GM21576 (cell line): ENCODE results near the gene EMP2.

Experiments used
- ATAC-seq: cut with Tn5 transposase; IDR thresholded peaks from one replicate; pipeline ENCODE4 v1.9.1; 2021; ENCODE audit warnings: mild to moderate bottlenecking, moderate library complexity; ENCODE audit not compliant: unreplicated experiment

The EMP2 gene

GRCh38 chr16:10494343-10495030 is 85.9 kb downstream of the EMP2 start:
- no peak for ATAC-seq

DNA sequence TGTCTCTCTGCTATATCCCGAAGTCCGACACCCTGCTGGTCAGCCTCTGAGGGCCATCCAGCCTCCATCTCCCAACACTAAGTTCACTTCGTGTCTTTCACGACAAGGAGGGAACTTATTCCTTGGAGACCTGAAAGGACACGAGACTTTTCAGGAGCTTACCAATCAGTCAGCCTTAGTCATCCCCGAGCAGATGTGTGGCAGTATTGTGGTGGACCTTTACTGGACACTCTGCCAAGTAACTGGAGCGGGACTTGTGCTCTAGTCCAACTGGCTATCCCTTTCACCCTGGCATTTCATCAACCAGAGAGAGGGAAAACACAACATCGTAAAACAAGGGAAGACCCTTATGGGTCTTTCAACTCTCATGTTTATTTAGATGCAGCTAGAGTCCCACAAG is 87.1 kb downstream of the EMP2 start:
- no peak for ATAC-seq

DNA sequence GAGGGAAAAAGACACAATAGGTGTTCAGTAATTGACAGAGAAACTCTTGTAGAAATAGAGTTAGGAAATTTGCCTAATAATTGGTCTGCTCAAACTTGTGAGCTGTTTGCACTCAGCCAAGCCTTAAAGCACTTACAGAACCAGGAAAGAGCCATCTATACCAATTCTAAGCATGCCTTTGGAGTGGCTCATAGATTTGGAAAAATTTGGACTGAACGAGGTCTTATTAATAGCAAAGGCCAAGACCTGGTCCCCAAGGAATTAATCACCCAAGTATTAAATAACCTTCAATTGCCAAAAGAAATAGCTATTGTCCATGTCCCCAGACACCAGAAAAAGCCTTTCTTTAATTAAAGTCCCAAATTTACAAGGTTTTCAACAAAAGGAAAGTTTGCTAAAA is 90.3 kb downstream of the EMP2 start:
- no peak for ATAC-seq

DNA sequence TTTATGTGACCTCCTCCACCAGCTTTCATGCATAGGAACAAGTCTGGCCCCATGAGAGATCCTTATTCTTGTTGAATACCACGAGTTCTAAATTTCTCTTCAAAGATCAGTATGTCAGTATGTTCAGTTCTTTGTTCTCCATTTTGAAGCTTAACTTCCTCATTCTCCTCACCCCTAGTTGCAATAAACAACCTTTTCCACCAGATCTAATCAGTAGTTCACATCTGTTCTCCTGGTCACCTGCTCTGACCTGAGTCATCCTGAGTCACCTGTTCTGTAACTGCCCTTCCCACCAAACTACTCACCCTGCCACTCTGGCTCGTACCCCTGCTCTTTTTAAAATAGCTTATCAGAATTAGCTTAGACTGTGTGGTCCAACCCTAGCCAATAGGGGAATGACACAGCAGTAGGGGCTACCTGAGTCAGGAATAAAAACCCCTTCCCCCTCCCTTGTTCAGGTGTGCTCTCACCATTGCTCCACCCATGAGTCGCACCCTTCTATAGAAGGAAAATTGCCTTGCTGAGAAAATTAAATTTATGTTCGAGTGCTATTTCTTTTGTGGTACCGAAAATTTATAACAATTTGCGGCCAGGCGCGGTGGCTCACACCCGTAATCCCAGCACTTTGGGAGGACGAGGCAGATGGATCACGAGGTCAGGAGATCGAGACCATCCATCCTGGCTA is 94.6 kb downstream of the EMP2 start:
- no peak for ATAC-seq

DNA sequence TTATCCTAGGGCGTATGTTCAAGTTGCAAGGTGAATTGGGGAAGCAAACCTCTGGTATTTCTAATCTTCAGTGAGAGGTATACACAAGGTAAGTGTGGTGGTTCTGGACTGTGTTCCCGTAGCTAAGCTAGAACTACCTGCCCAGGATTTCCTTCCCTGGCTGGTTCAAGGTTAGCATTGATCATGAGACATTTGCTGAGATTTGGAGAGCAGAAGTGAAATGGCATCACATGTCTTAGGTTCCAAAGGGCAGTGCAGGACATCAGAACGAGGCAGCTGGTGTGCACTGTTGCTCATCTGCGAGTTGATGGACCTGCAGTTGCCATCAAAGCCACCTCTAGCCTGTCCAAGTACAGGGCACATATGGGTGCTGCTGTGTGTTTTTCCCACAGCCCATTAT is 95.2 kb downstream of the EMP2 start:
- ATAC-seq: no peak

GRCh38 chr16:10480151-10480550 is 100.2 kb downstream of the EMP2 start:
- no peak for ATAC-seq
